Activated T-helper 17 cell treated with anti-CD3 and anti-CD28 coated beads, Interleukin-2, amount 50 U/mL, for 72 hours (primary cell): ENCODE data around the gene ERBB4. TPM values are rescaled to one million over a fixed set of nuclear protein-coding genes. Genes with fewer than 3 reads are reported as not detected.
A peak's percentile ranks its signal among the peaks of the same experiment; 100 is the strongest.
"Not testable (repeated sequence)": the region's sequence is repeated elsewhere in the genome, so short reads cannot be mapped to it uniquely, and the experiment has no call there.

Experiments
- ATAC-seq: fragments of 150-1000 bp; cut with Tn5 transposase; replicated peaks from 2 replicates; pipeline ENCODE4 v1.10.0; 2021; ENCODE audit warnings: mild to moderate bottlenecking, moderate library complexity
- H3K27ac Mint-ChIP-seq: one replicate; pipeline ENCODE4 v1.8.0; 2022; ENCODE audit warnings: mixed read lengths
- H3K27me3 Mint-ChIP-seq: one replicate; pipeline ENCODE4 v1.8.0; 2022; ENCODE audit warnings: mixed read lengths
- H3K36me3 Mint-ChIP-seq: one replicate; pipeline ENCODE4 v1.8.0; 2022; ENCODE audit warnings: low read depth, mild to moderate bottlenecking, mixed read lengths
- H3K4me1 Mint-ChIP-seq: one replicate; pipeline ENCODE4 v1.8.0; 2022; ENCODE audit warnings: mixed read lengths
- H3K4me3 Mint-ChIP-seq: one replicate; pipeline ENCODE4 v1.8.0; 2022; ENCODE audit warnings: mild to moderate bottlenecking, mixed read lengths
- H3K9me3 Mint-ChIP-seq: one replicate; pipeline ENCODE4 v1.8.0; 2022; ENCODE audit warnings: mixed read lengths
- total RNA-seq, 2 donors: library from RNA; stranded (reverse); gene quantifications; one replicate each; pipeline ENCODE4 v1.2.3, GENCODE V29; 2022

Gene ERBB4
- total RNA-seq, 2 donors from 2014 or later: not detected

- ATAC-seq: peak; percentile 55
- H3K36me3 Mint-ChIP-seq: no peaks in the 10 kb centered on the region
These were observed 793.1 kb downstream of the ERBB4 start for GRCh38 chr2:211745295-211746097.

GRCh38 chr2:211744379-211744778 is 794.2 kb downstream of the ERBB4 start:
- Mint-ChIP-seq H3K27ac (no peak overlapping the region), H3K27me3 (no peaks in the 10 kb centered on the region), H3K4me3 (no peak overlapping the region), H3K36me3 (no peaks in the 10 kb centered on the region), H3K9me3 (no peaks in the 10 kb centered on the region), H3K4me1 (no peaks in the 10 kb centered on the region)
- ATAC-seq: no peak

More at GRCh38 chr2:211745295-211746097, 793.1 kb downstream of the ERBB4 start:
- Mint-ChIP-seq H3K27ac (no peak overlapping the region), H3K27me3 (no peaks in the 10 kb centered on the region), H3K9me3 (no peaks in the 10 kb centered on the region), H3K4me3 (no peak overlapping the region), H3K4me1 (no peaks in the 10 kb centered on the region)

DNA sequence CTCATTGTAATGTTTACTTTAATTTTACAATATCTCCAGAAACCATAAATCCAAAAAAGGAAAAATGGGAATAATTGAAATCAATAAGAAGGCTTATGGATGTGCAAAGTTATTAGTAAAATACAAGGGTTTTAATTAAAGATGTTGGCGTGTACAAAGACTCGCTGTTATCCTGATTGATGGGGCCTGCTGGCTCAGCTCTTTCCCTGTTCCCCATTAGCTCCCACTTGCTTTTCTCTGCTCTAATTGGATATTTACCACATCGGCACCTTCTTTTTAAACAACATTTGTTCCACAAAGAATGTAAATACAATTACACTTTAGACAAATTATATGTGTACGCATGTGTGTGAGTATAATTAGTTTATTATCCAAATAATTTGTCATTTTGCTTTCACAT is 796.6 kb downstream of the ERBB4 start:
- Mint-ChIP-seq H3K27me3 (no peaks in the 10 kb centered on the region), H3K4me1 (no peaks in the 10 kb centered on the region), H3K9me3 (no peaks in the 10 kb centered on the region), H3K36me3 (no peaks in the 10 kb centered on the region), H3K27ac (no peak overlapping the region), H3K4me3 (no peak overlapping the region)
- ATAC-seq: no peak

GRCh38 chr2:211737282-211737681 is 801.3 kb downstream of the ERBB4 start:
- Mint-ChIP-seq H3K27ac (no peak overlapping the region), H3K4me1 (no peaks in the 10 kb centered on the region), H3K27me3 (no peaks in the 10 kb centered on the region), H3K36me3 (no peaks in the 10 kb centered on the region), H3K9me3 (no peaks in the 10 kb centered on the region), H3K4me3 (no peak overlapping the region)
- ATAC-seq: no peak

DNA sequence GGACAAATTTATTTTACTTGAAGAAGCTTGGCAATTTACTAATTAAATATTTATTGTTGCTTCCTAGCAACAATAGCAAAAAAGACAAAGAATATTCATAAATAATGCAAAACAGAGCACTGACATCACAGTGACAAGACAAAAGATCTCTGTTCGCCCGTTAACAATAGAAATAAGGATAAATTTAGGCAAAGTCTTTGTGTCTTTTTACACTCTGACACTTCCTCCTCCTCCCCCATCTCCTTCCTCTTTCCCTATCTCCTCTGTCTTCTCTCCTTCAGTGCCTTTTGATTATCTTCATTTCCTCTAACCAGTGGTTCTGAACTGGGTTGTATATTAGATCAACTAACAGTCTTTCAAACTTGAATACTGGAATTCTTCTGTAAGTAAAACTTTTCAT is 808.4 kb downstream of the ERBB4 start:
- no peak overlapping the region for H3K4me3 Mint-ChIP-seq
- H3K4me1 Mint-ChIP-seq: no peaks in the 10 kb centered on the region
- H3K36me3 Mint-ChIP-seq: no peaks in the 10 kb centered on the region
- H3K9me3 Mint-ChIP-seq: no peaks in the 10 kb centered on the region
- no peaks in the 10 kb centered on the region for H3K27me3 Mint-ChIP-seq
- ATAC-seq: no peak
- no peak overlapping the region for H3K27ac Mint-ChIP-seq

DNA sequence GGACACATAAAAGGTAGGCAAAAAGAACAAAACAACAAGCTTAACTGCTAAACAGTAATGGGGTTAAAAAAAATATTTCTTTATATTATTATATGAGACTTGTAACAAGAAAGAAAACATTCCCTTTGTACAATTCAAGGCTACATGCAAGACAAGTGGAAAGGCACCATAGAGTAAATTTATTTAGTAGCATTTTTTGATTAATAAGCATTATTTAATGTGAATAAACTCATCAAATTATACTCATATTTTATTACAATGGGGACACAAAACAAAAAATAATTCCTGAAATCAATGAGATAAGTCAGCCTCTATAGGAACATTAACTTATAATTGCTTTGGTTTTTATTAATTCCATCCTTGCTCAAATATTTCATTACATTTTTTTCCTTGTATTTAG is 809.2 kb downstream of the ERBB4 start:
- Mint-ChIP-seq H3K27ac (no peak overlapping the region), H3K27me3 (no peaks in the 10 kb centered on the region), H3K36me3 (no peaks in the 10 kb centered on the region), H3K4me3 (no peak overlapping the region), H3K4me1 (no peaks in the 10 kb centered on the region), H3K9me3 (no peaks in the 10 kb centered on the region)
- no peak for ATAC-seq

- Mint-ChIP-seq H3K36me3 (no peaks in the 10 kb centered on the region), H3K9me3 (no peaks in the 10 kb centered on the region), H3K4me1 (no peaks in the 10 kb centered on the region), H3K27me3 (no peaks in the 10 kb centered on the region), H3K27ac (no peak overlapping the region), H3K4me3 (no peak overlapping the region)
- no peak for ATAC-seq
These were observed 813.7 kb downstream of the ERBB4 start for GRCh38 chr2:211724933-211725332.

- ATAC-seq: no peak
- no peak overlapping the region for H3K4me3 Mint-ChIP-seq
- no peaks in the 10 kb centered on the region for H3K9me3 Mint-ChIP-seq
- no peaks in the 10 kb centered on the region for H3K36me3 Mint-ChIP-seq
- no peaks in the 10 kb centered on the region for H3K27me3 Mint-ChIP-seq
- H3K4me1 Mint-ChIP-seq: no peaks in the 10 kb centered on the region
- H3K27ac Mint-ChIP-seq: no peak overlapping the region
These were observed 815.2 kb downstream of the ERBB4 start for GRCh38 chr2:211723398-211723797.

DNA sequence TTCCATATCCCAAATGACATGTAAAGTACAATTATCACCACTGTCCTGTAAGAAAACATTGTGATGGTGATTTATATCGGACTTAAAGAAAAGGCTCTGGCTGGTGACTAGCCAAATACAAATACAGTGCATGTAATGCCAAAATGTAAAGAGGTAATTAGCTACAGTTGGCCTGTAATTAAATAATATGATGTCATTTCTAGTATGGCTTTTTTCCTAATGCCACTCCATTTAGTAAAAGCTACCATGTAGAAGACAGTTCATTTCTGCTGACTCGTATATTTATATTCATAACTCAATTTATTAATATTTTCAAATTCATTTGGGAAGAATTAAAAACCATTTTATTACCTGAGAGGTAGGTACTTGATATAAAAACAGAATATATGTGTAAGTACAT is 815.7 kb downstream of the ERBB4 start:
- no peak overlapping the region for H3K4me3 Mint-ChIP-seq

GRCh38 chr2:211721874-211722273 is 816.7 kb downstream of the ERBB4 start:
- not testable (repeated sequence) for H3K36me3 Mint-ChIP-seq, ATAC-seq, H3K27me3 Mint-ChIP-seq, H3K4me3 Mint-ChIP-seq, H3K4me1 Mint-ChIP-seq, H3K9me3 Mint-ChIP-seq, H3K27ac Mint-ChIP-seq

More for the DNA sequence above, 815.7 kb downstream of the ERBB4 start:
- H3K27me3 Mint-ChIP-seq: no peaks in the 10 kb centered on the region
- H3K4me1 Mint-ChIP-seq: no peaks in the 10 kb centered on the region
- ATAC-seq: no peak
- H3K9me3 Mint-ChIP-seq: no peaks in the 10 kb centered on the region
- no peaks in the 10 kb centered on the region for H3K36me3 Mint-ChIP-seq
- H3K27ac Mint-ChIP-seq: no peak overlapping the region

DNA sequence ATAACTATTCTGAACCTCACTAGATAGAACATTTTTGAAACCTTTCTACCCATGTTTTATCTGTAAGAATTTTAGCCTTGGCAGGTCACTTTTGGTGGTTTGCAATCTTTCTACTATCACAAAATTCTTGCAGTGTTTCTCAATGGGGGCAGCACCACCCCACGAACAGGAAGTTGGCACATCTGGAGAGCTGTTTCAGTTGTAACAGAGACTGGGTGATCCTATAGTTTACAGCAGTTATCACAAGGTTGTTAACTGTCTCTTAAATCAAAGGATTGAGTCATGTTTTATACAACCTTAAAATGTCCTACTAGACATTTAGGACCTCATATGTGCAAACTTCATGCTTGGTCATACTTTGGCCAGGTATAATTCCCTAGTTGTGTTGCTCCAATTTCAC is 829.2 kb downstream of the ERBB4 start:
- Mint-ChIP-seq H3K4me1 (no peaks in the 10 kb centered on the region), H3K9me3 (peaks cover 2% of the 10 kb centered on the region), H3K36me3 (no peaks in the 10 kb centered on the region), H3K27me3 (no peaks in the 10 kb centered on the region), H3K27ac (no peak overlapping the region), H3K4me3 (no peak overlapping the region)
- no peak for ATAC-seq

DNA sequence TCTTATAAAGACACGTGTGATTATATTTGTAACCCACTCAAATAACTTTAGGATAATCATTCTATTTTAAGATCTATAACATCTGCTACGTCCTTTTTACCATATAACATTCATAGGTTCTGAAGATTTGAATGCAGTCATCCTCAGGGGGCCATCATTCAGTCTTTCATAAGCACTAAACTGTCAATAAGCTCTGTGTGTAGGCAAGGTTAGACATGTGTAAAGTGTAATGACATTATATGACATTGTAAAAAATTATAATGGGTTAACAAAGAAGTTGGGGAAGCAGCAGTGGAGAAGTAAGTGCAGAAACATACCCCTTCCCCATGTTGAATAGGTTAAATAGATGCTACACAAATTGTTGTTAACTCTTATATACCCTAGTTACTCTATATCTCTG is 845.9 kb downstream of the ERBB4 start:
- H3K4me1 Mint-ChIP-seq: no peaks in the 10 kb centered on the region
- no peak for ATAC-seq
- H3K27ac Mint-ChIP-seq: no peak overlapping the region
- no peaks in the 10 kb centered on the region for H3K36me3 Mint-ChIP-seq
- H3K4me3 Mint-ChIP-seq: no peak overlapping the region
- no peaks in the 10 kb centered on the region for H3K27me3 Mint-ChIP-seq
- peaks cover 16% of the 10 kb centered on the region for H3K9me3 Mint-ChIP-seq

DNA sequence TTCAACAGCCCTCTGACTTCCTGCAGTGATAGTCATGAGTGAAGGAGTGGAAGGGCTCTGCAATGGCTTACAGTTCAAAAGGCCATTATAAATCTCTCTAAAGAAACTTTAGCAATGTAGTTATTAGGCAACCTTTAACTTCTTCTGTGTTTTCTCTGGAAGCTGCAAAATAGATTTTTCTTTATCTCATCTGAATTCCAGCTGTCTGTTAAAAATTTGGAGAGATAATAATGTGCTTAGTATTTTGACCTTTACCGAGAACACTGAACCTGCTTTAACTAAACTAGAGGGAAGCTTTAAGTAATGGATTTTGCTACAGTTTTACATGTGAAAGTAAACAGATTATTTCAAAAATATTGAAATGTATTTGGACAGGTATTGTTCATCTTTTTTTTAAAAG is 847.9 kb downstream of the ERBB4 start:
- Mint-ChIP-seq H3K27me3 (no peaks in the 10 kb centered on the region), H3K4me3 (no peak overlapping the region), H3K36me3 (no peaks in the 10 kb centered on the region), H3K27ac (no peak overlapping the region), H3K9me3 (peaks cover 20% of the 10 kb centered on the region), H3K4me1 (no peaks in the 10 kb centered on the region)
- ATAC-seq: no peak

GRCh38 chr2:211688196-211688595 is 850.4 kb downstream of the ERBB4 start:
- no peaks in the 10 kb centered on the region for H3K4me1 Mint-ChIP-seq
- H3K4me3 Mint-ChIP-seq: no peak overlapping the region
- no peaks in the 10 kb centered on the region for H3K27me3 Mint-ChIP-seq
- no peak for ATAC-seq
- H3K36me3 Mint-ChIP-seq: no peaks in the 10 kb centered on the region
- peaks cover 23% of the 10 kb centered on the region for H3K9me3 Mint-ChIP-seq
- H3K27ac Mint-ChIP-seq: no peak overlapping the region

DNA sequence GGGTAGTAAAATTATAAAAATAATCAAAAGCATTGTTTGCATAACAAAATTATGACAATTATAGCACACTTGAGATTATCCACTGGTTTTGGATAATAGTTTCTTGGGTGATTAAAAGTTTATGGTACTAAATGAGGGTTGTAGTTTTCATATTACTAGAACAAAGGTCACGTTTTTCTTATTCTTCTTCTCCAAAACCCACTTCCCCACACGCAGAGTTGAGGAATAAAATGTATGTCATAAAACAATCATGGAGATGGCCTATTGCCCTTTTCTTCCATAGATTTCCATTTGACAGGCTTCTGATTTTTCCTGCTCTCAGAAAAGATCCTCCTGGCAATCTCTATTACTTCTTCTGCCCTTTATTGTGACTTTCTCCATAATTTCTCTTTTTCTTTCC is 863.9 kb downstream of the ERBB4 start:
- no peak for ATAC-seq
- Mint-ChIP-seq H3K36me3 (no peaks in the 10 kb centered on the region), H3K4me3 (no peak overlapping the region), H3K27me3 (no peaks in the 10 kb centered on the region), H3K27ac (no peak overlapping the region), H3K4me1 (no peaks in the 10 kb centered on the region), H3K9me3 (no peaks in the 10 kb centered on the region)
